ENCODE results near the gene PCNX2.

The PCNX2 gene

DNA sequence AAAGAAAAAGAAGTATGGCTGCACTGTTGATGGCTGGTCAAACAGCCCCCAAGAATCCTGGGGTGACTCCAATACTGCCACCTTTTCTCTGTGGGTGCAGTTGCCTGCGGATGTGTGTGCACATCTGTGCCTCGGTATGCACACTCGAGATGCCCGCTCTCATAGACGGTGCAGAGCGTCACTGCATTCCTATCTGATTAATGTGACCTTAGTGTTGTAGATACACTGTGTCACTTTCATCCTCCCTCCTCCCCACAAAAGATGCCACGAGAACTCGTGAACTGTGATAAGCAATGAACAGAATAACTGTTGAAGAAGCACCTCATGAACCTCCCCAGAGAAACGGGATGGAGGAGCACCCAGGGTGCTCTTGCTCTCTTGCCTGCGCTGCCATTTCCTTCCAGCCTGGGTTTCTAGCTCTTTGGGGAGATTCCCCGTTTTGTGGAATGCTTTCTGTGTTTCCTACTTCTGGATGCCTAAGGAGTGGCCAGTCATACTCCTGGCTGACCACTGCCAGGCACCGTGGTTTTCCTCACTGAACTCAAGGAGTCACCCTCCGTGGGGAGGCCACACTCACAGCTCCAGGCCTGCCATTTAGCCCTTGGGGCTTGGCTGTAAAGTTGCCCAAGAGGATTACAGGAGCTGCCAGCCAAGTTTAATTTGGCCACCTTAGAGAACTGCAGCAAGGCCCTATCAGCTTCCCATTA, 313.1 kb downstream of the PCNX2 start:
- no peak overlapping the region for H3K4me3 ChIP-seq (ENCODE audit: low read length)
- TF ChIP-seq ZNF274 (IDR thresholded peaks at IDR 0.05; ENCODE audit: low read depth, low read length): no peak

DNA sequence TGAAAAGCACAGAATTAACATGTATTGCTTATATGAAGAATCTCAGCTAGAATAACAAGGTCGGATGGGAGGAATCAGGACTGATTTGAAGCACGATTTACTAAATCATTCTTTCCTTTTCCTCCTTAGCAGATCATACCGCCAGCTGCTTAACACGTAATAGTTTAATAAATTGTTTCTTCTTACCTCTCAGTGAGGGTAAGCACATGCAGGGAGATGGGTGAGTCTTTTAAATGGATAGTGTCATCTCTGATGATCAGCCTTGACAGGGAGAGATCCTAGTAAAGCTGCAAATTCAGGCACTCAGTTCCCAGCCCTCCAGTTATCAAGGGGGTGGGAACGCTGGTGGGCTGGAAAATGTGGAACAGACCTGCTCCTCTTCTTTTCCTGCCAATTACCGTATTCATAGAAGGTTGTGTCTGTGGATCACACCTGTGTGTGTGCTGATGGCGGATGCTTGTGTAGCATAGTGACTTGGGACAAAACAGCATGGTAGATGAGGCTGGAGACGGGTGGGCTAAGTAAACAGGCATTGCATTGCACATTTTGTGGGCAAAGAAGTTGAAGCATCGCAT, 314.5 kb downstream of the PCNX2 start:
- no peak for TF ChIP-seq ZNF274 (IDR thresholded peaks at IDR 0.05; ENCODE audit: low read depth, low read length)

DNA sequence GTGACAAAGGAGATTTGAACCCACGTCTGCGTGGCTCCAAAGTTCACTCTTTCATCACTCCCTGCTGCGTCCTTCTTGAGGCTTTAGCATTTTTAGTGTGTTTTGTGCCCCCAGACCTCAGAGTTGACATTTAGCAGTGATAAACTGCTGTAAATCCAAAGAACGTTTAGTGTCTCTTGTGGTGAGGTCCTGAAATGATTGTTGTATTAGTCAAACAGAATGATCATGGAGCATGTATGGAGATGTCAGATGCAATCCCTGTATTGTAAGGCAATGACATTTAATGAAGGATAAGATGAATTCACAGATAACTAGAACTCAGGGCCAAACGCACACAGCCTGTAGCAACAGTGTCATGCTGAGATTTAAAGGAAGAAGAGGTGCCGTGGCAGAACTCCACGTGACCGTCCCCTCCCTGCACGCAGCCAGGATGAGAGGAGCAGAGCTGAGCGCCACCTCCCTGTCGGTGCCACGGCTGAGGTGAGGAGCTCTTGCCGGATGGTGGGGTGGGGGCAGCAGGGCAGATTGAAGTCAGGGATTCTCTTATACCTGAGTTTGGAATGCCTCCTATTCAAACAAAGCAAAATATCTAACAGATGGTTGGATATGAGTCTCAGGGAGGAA, 315.1 kb downstream of the PCNX2 start:
- TF ChIP-seq ZNF274 (IDR thresholded peaks at IDR 0.05; ENCODE audit: low read depth, low read length): no peak
- no peak overlapping the region for H3K4me3 ChIP-seq (ENCODE audit: low read length)

More for the DNA sequence above, 314.5 kb downstream of the PCNX2 start:
- no peak overlapping the region for H3K4me3 ChIP-seq (ENCODE audit: low read length)

DNA sequence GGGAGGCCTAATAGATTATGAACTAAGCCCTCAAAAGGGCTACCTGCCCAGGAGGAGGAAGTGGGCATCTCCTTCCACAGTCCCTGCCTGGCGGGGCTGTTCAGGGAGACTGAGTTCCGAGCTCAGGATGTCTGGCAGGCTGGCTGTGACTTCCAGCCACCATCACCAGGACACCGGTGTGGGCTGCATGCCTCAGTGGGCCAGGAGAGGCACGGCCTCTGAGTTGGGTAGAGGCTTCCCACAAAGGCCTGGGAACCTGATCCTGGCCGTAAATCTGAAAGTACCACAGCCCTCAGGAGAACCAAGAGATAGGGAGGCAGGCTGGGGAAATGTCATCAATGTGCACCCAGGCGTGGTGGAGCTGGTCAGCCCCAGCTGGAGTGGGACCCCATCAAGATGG, 316.0 kb downstream of the PCNX2 start:
- no peak for TF ChIP-seq ZNF274 (IDR thresholded peaks at IDR 0.05; ENCODE audit: low read depth, low read length)
- no peak overlapping the region for H3K4me3 ChIP-seq (ENCODE audit: low read length)

DNA sequence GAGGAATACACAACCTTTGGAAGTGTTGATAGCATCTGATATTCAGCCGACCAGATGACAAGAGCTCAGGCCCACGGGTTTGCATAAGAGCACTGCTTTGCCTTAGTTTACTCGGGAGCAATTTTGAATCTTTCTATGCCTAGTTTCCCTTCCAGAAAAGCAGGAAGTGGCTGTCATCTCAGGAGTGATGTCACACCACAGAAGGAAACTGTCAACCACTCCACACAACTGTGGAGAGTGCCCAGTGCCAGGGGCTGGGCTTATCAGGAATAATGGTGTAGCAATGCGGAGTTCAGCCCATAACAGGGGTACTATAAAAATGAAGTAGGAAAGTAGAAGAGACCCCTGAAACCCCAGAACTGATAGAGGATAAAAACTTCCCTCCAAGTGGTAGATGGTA, 316.7 kb downstream of the PCNX2 start:
- TF ChIP-seq ZNF274 (IDR thresholded peaks at IDR 0.05; ENCODE audit: low read depth, low read length): no peak
- no peak overlapping the region for H3K4me3 ChIP-seq (ENCODE audit: low read length)

DNA sequence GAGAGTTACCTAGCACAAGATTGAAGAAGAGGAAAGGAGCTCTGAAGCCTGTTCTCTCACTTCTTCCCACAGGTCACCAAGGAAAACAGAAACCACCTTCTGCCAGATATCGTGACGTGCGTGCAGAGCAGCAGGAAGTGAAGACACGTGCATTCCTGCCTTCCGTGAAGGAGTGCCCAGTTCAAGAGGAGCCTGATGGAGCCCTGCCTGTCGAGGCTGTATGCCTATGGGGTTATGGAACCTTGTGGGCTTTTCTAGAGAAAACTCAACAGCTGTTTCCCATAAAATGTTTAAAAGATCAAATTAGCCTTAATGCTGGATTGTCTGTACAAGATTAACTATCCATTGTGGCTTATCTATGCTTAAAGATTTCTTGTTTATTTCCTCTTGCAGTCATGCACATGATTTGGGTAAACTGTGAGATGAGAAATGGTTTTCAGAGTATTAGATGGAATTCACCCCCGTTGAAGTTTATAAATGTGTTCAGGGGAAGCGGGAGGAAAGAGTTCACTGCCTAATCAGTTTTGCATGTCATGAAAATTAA, 317.4 kb downstream of the PCNX2 start:
- TF ChIP-seq ZNF274 (IDR thresholded peaks at IDR 0.05; ENCODE audit: low read depth, low read length): no peak
- no peak overlapping the region for H3K4me3 ChIP-seq (ENCODE audit: low read length)

DNA sequence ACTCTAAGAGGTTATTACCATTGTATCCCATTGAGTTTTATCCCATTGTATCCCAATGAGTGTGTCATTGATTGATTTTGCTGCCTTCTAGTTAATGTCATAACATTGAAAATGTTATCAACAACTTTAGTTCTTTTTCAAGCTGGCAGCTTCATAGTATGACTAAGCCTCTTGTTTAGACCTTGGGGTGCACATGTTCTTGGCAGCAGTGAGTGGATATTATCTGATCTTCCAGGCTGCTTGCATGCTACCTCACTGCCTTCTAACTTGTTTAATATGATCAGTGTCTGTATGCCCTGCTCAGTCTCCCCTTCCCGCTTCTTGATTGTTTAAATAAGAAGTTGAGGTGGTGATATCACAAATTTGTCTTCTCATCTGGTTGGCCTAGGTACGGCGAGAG, 320.6 kb downstream of the PCNX2 start:
- no peak overlapping the region for H3K4me3 ChIP-seq (ENCODE audit: low read length)
- no peak for TF ChIP-seq ZNF274 (IDR thresholded peaks at IDR 0.05; ENCODE audit: low read depth, low read length)

DNA sequence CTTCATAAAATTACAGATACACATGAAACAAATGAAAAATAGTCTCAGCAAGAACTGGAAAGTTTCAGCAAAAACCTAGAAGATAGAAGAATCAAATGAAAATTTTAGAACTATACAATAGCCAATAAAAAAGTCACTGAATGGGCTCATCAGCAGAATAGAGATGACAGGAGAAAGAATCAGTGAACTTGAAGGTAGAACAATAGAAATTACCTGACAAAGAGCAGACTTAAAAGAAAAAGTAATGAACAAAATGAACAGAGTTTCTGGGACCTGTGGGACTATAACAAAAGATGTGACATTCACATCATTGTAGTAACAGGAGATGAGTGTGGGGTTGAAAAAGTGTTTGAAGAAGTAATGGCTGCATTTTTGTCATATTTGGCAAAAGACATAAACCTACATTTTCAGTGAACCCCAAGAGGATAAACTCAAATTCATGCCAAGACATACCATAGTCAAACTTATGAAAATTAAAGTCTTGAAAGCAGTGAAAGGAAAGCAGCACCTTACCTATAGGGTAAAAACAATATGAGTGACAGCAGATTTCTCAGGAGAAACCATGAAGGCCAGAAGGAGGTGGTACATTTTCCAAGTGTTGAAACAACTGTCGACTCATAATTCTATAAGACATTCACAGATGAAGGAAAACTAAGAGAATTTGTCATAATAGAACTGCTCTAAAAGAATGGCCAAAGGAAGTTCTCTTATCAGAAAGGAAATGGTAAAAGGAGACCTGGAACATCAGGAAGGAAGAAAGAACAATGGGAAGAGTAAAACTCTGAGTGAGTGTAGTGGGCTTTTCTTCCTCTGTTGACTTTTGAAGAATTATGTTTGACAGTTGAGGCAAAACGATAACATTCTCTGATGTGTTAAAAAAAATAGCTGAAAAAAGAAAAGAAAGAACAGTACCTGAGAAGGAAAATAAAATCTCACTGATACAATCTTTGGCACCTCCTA, 321.6 kb downstream of the PCNX2 start:
- H3K4me3 ChIP-seq (ENCODE audit: low read length): no peak overlapping the region
- TF ChIP-seq ZNF274 (IDR thresholded peaks at IDR 0.05; ENCODE audit: low read depth, low read length): no peak

DNA sequence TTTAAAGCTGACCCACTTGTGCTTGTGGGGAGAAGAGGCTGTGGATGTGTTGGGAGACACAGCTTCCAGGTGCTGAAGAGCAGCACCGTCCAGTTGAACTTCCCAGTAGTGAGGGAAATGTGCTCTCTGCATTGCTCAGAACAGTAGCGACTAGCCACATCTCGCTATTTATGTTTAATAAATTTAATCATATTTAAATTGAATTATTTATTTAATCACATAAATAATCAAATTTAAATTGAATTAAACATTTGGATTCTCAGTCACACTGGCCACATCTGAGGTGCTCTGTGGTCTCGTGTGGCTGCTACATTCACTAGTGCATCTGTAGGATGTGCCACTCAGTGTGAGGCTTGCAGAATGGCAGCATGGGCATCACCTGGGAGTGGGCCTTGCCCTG, 325.0 kb downstream of the PCNX2 start:
- TF ChIP-seq ZNF274 (IDR thresholded peaks at IDR 0.05; ENCODE audit: low read depth, low read length): no peak
- H3K4me3 ChIP-seq (ENCODE audit: low read length): no peak overlapping the region

DNA sequence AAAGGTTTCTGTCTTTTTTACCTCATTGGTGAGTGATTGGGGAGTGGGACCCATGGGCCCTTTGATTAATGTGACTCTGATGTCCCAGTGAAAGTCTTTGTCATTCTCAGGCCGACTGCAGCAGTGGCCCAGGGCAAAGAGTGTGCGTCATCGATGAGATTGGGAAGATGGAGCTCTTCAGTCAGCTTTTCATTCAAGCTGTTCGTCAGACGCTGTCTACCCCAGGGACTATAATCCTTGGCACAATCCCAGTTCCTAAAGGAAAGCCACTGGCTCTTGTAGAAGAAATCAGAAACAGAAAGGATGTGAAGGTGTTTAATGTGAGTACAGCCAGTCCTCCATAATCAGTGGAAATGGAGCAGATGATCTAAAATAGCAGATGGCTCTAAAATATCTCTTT, 325.7 kb downstream of the PCNX2 start:
- TF ChIP-seq ZNF274 (IDR thresholded peaks at IDR 0.05; ENCODE audit: low read depth, low read length): no peak
- no peak overlapping the region for H3K4me3 ChIP-seq (ENCODE audit: low read length)

DNA sequence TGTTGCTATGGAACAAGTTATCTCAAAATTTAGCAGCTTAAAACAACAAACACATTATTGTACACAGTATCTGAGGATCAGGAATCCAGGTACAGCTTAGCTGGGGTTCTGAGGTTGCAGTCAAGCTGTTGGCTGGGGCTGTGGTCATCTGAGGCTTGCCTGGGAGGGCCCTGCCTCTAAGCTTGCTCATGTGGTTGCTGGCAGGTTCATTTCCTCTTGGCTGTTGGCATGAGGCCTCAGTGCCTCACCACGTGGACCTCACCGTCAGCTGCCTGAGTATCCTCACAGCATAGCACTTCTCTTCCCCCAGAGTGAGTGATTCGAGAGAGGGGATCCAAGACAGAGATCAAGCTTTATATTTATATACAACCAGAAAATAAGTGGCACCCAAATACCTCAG, 326.6 kb downstream of the PCNX2 start:
- H3K4me3 ChIP-seq (ENCODE audit: low read length): no peak overlapping the region
- no peak for TF ChIP-seq ZNF274 (IDR thresholded peaks at IDR 0.05; ENCODE audit: low read depth, low read length)

DNA sequence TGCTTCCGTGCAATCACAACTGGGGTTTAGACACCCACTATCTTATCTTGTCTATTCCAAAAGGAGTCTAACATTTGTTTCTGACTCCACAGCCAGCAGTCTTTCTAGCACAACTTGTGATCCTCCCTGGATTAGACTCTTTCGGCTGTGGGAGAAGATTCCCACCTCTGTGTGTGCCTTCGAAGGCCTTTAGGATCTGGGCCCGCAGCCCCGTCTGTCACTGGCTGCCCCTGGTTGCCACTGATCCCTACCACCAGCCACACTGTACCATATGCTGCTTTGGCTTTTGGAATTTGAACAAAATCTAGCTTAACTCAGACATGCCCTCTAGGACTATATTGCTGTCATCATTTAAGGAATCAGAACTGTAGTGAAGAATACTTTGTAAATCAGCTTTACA, 327.1 kb downstream of the PCNX2 start:
- no peak overlapping the region for H3K4me3 ChIP-seq (ENCODE audit: low read length)
- TF ChIP-seq ZNF274 (IDR thresholded peaks at IDR 0.05; ENCODE audit: low read depth, low read length): no peak

DNA sequence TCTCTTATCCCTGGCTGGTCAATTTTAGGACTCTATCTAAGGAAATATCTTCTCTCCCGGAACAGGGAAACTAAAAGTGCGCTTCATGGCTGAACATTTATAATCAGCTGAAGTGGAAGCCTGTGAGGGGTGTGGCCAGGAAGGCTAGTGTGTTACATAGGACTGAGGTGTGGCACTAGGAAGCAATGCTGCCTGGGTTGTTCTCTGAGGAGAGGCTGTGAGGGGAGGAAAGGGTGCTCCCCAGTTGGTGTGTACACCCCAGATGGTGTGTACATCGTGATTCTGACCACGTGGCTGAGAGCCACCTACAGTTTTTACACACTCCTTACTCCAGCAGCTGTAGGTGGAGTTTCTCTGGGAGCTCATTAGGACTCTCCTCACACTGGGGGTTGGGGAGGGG, 328.9 kb downstream of the PCNX2 start:
- no peak overlapping the region for H3K4me3 ChIP-seq (ENCODE audit: low read length)
- TF ChIP-seq ZNF274 (IDR thresholded peaks at IDR 0.05; ENCODE audit: low read depth, low read length): no peak

DNA sequence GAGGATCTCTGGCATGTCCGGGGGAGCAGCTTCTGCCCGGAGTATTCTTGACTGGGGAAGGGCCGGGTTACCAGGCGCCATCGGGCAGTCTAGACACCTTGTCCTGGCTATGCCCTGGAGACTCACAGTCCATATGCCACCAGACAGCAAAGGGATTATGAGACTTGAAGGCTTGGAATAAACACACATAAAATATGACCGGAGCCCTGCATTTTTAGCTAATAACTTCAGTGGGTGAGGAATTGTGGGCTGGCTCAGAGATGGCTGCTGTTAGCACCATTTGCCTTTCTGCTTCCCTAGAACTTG, 329.7 kb downstream of the PCNX2 start:
- H3K4me3 ChIP-seq (ENCODE audit: low read length): no peak overlapping the region
- no peak for TF ChIP-seq ZNF274 (IDR thresholded peaks at IDR 0.05; ENCODE audit: low read depth, low read length)

Data from GM08714 (cell line).